GM18505 (cell line): Measurements from ENCODE around the gene ZNF618.
"Not testable (repeated sequence)": the region's sequence is repeated elsewhere in the genome, so short reads cannot be mapped to it uniquely, and the experiment has no call there.

Source experiments
- ATAC-seq: cut with Tn5 transposase; IDR thresholded peaks from one replicate; pipeline ENCODE4 v1.9.1; 2021; ENCODE audit not compliant: unreplicated experiment
- POLR2A ChIP-seq: IDR thresholded peaks from 4 replicates; pipeline ENCODE4 v1.6.1; 2011; ENCODE audit warnings: borderline replicate concordance; ENCODE audit not compliant: insufficient read depth, insufficient read length; ENCODE audit errors: extremely low read depth

ZNF618 gene

GRCh38 chr9:114037249-114037648, 161.1 kb downstream of the ZNF618 start:
- TF ChIP-seq POLR2A: no peak

GRCh38 chr9:114037961-114038723, 162.0 kb downstream of the ZNF618 start:
- no peak for TF ChIP-seq POLR2A
- ATAC-seq: no peak

More at GRCh38 chr9:114037249-114037648, 161.1 kb downstream of the ZNF618 start:
- no peak for ATAC-seq

GRCh38 chr9:114038724-114039313, 162.7 kb downstream of the ZNF618 start:
- ATAC-seq: no peak
- no peak for TF ChIP-seq POLR2A

- no peak for ATAC-seq
- TF ChIP-seq POLR2A: no peak
Measured at GRCh38 chr9:114039484-114039883, 163.4 kb downstream of the ZNF618 start.

- ATAC-seq: not testable (repeated sequence)
Measured at GRCh38 chr9:114043660-114044059, 167.6 kb downstream of the ZNF618 start.

- ATAC-seq: no peak
- TF ChIP-seq POLR2A: no peak
Measured at GRCh38 chr9:114046237-114046755, 170.2 kb downstream of the ZNF618 start.

GRCh38 chr9:114046875-114047274, 170.8 kb downstream of the ZNF618 start:
- TF ChIP-seq POLR2A: no peak
- no peak for ATAC-seq

- no peak for ATAC-seq
- no peak for TF ChIP-seq POLR2A
Measured at GRCh38 chr9:114047717-114048116, 171.6 kb downstream of the ZNF618 start.

GRCh38 chr9:114048533-114049415, 172.7 kb downstream of the ZNF618 start:
- no peak for TF ChIP-seq POLR2A
- ATAC-seq: no peak

- no peak for TF ChIP-seq POLR2A
- ATAC-seq: no peak
Measured at GRCh38 chr9:114049441-114050225, 173.5 kb downstream of the ZNF618 start.

GRCh38 chr9:114050226-114050568, 174.1 kb downstream of the ZNF618 start:
- no peak for TF ChIP-seq POLR2A
- no peak for ATAC-seq

- TF ChIP-seq POLR2A: no peak
- no peak for ATAC-seq
Measured at GRCh38 chr9:114050646-114051045, 174.5 kb downstream of the ZNF618 start.

- TF ChIP-seq POLR2A: no peak
- no peak for ATAC-seq
Measured at GRCh38 chr9:114051281-114051680, 175.2 kb downstream of the ZNF618 start.
